Middle frontal gyrus (tissue), 1 donor: ENCODE data around the gene PAAF1.
A peak's percentile ranks its signal among the peaks of the same experiment; 100 is the strongest.

Experiments used
- DNase-seq: peaks from one replicate; pipeline ENCODE4 v3.0.0-alpha.2; 2015; ENCODE audit warnings: low spot score; ENCODE audit errors: extremely low spot score

Gene PAAF1, protein sequence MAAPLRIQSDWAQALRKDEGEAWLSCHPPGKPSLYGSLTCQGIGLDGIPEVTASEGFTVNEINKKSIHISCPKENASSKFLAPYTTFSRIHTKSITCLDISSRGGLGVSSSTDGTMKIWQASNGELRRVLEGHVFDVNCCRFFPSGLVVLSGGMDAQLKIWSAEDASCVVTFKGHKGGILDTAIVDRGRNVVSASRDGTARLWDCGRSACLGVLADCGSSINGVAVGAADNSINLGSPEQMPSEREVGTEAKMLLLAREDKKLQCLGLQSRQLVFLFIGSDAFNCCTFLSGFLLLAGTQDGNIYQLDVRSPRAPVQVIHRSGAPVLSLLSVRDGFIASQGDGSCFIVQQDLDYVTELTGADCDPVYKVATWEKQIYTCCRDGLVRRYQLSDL

DNA sequence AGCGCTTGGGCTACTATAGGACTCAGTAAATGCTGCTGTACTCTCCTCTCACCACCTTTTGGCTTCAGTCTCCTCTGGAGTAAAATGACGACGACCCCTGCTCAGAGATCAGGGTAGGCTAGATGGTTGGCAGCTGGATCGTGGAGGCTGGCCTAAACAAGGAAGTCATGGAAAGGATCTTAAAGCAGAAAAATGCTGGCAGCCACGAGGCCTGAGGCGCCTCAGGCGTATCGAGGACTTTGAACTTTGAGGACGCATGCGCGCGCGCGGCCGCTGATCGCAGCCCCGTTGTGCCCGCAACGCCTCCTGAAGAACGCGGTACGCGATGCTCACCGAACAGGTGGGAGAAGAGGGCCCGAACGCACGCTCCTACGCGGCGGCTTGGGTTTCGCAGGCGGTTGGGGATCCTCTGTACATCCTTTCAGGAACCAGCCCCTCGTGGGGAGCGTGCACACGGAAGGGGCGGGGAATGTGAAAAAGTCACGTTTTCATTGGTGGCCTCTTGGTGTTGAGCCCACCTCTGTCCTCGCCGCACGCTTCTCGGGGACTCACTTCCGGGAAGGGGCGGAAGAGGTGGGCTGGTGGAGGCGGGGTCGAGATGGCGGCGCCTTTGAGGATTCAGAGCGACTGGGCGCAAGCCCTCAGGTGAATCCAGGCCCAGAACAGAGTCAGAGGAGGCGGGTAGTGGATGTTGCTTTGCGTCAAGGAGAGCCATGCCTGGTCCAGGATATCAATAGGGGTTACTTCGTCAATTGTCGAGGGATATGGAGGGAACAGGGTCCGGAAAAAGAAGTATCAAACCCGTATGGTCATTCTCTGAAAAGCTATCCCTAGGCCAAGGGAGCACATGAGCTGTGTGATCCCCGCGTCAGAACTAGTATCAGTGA is at the start of gene PAAF1, which contains the start of gene COA4:
Gene PAAF1 (plus strand): TSS at position 576 of the 887 bp plus-strand sequence. CDS start 23 bp downstream, at position 599.
Gene COA4 (minus strand): TSS at position 423 of the 887 bp plus-strand sequence. CDS start 3,468 bp downstream, outside the sequence.
- peak; percentile 96 for DNase-seq

DNA sequence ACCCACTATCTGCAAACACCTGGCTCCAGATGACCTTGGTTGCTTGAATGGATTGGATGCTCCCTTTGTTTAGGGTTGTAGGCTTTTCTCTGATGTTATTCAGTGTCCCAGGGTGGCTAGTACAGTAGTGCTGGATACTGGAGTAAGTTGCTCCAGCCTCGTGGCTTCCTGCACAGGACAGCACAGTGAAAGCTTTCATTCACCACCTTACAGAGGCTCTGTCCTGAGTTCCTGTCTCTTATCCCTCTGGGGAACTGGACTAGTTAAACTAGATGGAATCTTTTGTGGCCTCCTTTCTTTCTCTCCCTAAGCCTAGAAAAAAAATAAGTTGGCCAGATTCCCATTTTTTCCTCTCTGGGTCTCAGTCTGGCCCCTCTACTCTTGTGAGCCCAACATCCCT is 46.5 kb upstream of the PAAF1 start:
- no peak for DNase-seq

DNA sequence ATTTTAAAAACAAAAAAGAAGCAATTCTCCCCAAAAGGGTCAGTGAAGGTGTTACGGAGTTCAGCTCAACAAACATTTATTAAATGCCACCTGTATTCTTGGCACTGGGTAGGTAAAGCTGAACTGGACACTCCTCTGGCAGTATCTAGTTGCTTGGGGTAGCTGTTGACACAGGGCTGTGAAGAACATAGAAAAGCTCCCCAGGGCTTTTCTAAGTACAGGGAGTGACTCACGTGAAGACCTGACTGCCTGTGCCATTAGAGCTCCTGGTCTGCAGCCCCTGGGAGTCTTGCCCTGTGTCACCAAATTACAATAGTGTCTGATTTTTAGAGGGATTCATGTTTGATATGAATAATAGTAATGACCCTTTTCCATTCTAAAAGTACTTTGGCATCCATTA is 43.7 kb upstream of the PAAF1 start:
- DNase-seq: no peak

DNA sequence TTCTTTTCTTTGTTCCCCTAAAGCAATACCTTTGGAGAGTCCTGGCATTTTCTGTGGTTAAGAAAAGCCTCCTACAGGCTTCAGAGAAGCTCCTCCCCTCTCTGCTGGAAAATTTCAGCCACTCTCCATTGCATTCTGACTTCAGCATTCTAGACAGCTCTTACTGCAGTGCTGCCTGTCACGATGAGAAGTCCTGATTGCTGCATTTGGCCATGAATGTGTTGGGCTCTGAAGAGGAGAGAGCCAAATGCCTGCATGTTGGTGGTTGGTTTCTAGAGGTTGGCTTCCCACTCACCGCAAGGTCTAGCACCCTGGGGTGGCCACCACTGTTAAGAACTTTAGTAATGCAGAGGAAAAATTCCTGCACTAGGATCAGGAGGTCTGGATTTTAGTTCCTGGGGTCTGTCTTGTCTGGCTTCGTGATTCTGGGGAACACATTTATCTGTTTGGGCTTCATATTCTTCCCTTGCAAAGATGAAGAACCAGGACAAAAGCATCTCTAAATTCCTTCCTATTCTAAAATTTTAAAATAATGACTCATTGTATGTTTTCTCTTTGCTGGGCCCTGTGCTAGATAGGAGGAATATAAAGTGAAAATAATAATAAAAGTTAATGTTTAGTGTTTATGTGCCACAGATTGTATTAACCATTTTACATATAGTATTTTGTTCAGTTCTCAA is 38.2 kb upstream of the PAAF1 start:
- DNase-seq: no peak

- no peak for DNase-seq
Observed at GRCh38 chr11:73839123-73839457, 37.7 kb upstream of the PAAF1 start.

GRCh38 chr11:73851046-73851764 is 25.6 kb upstream of the PAAF1 start:
- no peak for DNase-seq

DNA sequence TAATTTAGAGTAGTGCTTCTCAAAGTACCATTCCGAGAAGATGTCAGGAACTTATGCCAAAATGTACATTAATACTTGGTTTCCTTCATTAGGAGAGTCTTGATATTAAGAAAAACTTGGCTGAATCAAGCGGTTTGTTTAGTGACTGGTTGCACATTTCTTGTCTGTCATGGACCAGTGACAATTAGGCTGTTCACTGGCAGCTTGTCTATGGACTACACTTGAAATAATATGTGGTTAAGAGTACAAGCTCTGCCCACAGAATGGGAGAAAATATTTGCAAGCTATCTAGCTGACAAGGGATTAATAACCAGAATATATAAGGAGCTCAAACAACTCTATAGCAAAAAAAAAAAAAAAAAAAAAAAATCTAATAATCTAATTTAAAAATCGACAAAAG is 24.8 kb upstream of the PAAF1 start:
- DNase-seq: no peak

GRCh38 chr11:73854680-73855079 is 22.1 kb upstream of the PAAF1 start:
- no peak for DNase-seq

GRCh38 chr11:73856031-73856567 is 20.7 kb upstream of the PAAF1 start:
- DNase-seq: peak; percentile 54

DNA sequence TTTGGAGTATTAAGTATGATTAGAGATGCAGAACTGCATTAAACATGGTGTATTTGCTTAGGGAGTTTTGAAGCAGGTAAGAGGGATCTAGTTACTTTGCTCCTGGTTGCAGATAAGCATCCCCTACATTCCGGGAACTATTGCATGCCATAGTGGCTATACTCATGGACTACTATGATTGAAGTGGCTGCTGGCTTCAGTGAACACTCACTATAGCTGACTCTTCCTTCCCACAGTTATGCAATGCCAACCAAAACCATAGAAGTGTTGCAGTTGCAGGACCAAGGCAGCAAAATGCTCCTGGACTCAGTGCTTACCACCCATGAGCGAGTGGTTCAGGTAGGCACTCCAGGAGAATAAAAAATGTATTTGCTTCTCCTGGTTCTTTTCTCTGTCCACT is 17.1 kb upstream of the PAAF1 start:
- DNase-seq: no peak

- no peak for DNase-seq
Observed at GRCh38 chr11:73860202-73860601, 16.6 kb upstream of the PAAF1 start.

- no peak for DNase-seq
Observed at GRCh38 chr11:73862986-73863385, 13.8 kb upstream of the PAAF1 start.

DNA sequence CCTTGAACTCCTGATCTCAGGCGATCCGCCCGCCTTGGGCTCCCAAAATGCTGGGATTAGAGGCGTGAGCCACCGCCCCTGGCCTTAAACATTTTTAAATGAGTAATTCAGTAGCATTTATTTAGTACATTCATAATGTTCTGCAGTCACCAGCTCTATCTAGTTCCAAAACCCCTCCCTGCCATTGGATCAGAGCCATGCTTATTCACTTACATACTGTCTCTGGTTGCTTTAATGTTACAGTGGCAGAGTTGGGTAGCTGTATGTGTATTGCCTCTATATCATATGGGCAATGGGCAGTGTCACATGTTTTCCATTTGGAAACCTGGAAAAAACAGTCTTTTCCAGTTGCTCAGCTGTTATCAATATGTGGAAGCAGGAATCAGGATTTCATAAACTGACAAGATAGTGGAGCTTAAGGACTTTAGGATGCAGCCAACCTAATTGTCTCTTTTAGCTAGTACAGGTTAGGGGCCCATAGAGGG is 10.7 kb upstream of the PAAF1 start:
- no peak for DNase-seq

- no peak for DNase-seq
Observed at GRCh38 chr11:73866586-73866996, 10.2 kb upstream of the PAAF1 start.

DNA sequence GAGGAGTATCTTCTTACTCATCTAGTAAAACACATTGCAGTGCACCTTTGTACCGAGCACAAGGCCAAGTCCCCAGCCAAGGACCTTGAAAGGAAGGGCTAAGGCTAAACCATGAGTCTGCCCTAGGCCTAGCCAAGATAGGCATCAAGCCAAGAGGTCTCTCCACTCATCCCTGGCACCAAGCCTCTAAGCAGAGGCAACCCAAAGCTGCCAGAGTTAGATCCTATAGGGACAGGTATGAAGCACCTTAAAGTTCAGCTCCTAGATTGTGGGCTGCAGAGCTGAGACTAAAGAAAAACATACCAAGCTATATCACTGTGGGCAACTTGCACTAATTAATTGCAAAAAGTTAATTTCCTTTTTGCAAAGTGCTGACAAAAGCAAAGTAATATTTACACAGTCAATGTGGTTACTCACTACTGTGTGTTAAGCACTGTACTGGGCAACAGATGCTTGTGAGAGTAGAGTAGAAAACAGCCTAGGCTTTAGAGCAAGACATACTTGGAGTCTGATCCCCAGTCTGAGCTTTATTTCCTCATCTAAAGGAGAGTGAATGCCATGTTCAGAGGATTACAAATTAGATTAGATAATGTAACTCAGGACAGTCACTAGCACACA is 7.4 kb upstream of the PAAF1 start:
- DNase-seq: no peak

DNA sequence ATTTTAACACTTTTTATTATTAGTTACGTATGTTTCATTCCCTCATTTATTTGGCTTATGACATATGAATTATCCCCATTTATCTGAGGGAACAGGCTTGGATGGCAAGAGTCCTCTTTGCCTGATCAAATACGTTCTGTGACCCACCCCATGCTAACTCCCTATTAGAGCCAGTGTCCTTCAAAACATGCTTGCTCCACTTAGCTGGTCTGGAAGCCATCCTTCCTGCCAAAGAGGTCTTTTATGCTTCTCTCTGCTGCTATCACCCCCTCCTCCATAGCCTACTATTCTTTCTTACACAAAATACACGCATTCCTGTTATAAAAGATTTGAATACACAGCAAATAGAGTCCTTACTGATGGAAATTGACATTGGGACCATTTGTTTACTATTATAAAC is 6.5 kb upstream of the PAAF1 start:
- DNase-seq: no peak

DNA sequence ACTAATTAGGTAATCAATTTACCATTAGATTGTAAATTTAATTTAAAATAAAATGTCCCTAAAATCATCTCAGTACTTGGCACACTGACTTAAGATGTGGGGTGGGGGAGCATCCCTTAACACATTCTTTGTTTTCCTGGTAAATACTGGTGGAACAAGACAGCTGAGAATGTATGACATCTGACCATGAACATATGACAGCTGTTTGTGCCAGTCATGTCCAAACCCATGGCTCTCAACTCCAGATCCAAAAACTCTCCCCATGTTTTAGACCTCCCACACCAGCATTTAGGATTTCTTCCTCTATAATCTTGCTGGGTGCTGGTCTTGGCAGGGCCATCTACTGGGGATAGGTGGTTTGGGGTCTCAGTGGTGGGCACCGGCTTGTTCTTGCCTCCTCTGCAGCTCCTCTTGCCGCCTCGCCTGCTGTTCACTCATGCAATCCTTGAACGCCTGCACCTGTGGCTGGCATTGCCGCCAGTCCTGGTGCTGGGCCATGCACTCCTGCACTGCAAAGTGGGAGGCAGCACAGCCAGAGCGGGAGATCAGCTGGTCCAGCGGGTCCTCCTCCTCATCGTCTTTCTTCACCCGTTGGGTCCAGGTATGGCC is 3.9 kb upstream of the PAAF1 start:
- no peak for DNase-seq

- no peak for DNase-seq
Observed at GRCh38 chr11:73875380-73875779, 1.4 kb upstream of the PAAF1 start.

DNA sequence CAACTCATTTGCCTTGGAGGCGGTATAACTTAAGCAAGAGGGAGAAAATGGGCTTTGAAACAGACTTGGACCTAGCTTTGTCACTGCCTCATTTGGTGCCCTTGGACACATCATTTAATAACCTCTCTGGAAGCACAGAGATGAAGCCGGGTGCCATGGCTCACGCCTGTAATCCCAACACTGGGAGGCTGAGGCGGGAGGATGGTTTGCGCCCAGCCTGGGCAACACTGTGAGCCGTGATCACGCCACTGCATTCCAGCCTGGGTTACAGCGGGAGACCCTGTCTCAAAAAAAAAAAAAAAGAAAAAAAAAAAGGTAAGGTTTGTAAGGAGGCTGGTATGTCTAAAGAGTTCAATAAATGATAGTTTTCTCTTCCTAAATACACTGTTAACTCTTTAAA is 959 bp upstream of the PAAF1 start:
- no peak for DNase-seq

GRCh38 chr11:73878771-73879170 is 2.0 kb downstream of the PAAF1 start:
- DNase-seq: no peak
